HK-2 (cell line): ENCODE results near the gene TINAGL1.
"Not testable (repeated sequence)": the region's sequence is repeated elsewhere in the genome, so short reads cannot be mapped to it uniquely, and the experiment has no call there.

ENCODE experiments used
- DNase-seq: peaks from one replicate; pipeline ENCODE4 v3.0.0-alpha.2; 2018; ENCODE audit not compliant: unreplicated experiment

The TINAGL1 gene

GRCh38 chr1:31583995-31584868 is 7.9 kb downstream of the TINAGL1 start:
- peak; percentile 31 for DNase-seq

- no peak for DNase-seq
Measured at GRCh38 chr1:31584869-31585735, 8.8 kb downstream of the TINAGL1 start.

GRCh38 chr1:31585736-31586365 is 9.5 kb downstream of the TINAGL1 start:
- DNase-seq, result no peak

GRCh38 chr1:31586376-31587327 is 10.3 kb downstream of the TINAGL1 start:
- DNase-seq, result no peak

GRCh38 chr1:31587328-31587699 is 11.0 kb downstream of the TINAGL1 start:
- not testable (repeated sequence) for DNase-seq

- peak; percentile 59 for DNase-seq
Measured at GRCh38 chr1:31587720-31588423, 11.6 kb downstream of the TINAGL1 start.

GRCh38 chr1:31588751-31589515 is 12.6 kb downstream of the TINAGL1 start:
- DNase-seq, result no peak

- DNase-seq, result peak; percentile 76
Measured at GRCh38 chr1:31591425-31592093, 15.2 kb downstream of the TINAGL1 start.

- DNase-seq, result no peak
Measured at GRCh38 chr1:31592132-31592531, 15.8 kb downstream of the TINAGL1 start.

- DNase-seq, result no peak
Measured at GRCh38 chr1:31593136-31593665, 16.9 kb downstream of the TINAGL1 start.

GRCh38 chr1:31593770-31594632 is 17.7 kb downstream of the TINAGL1 start:
- peak; percentile 78 for DNase-seq

GRCh38 chr1:31595836-31596736 is 19.8 kb downstream of the TINAGL1 start:
- DNase-seq, result no peak

GRCh38 chr1:31596737-31597097 is 20.4 kb downstream of the TINAGL1 start:
- no peak for DNase-seq

GRCh38 chr1:31598980-31599379 is 22.7 kb downstream of the TINAGL1 start:
- DNase-seq, result no peak

GRCh38 chr1:31600641-31601040 is 24.3 kb downstream of the TINAGL1 start:
- no peak for DNase-seq

GRCh38 chr1:31602081-31602480 is 25.8 kb downstream of the TINAGL1 start:
- no peak for DNase-seq

- DNase-seq, result no peak
Measured at GRCh38 chr1:31605908-31606427, 29.7 kb downstream of the TINAGL1 start.
